GM13977 (cell line): ENCODE results near the gene GPER1.

Source experiments
- DNase-seq: peaks from one replicate; pipeline ENCODE4 v3.0.0; 2012; ENCODE audit warnings: low spot score
- CTCF ChIP-seq: IDR thresholded peaks from 2 replicates; pipeline ENCODE4 v1.5.1; 2012; ENCODE audit warnings: mild to moderate bottlenecking, control low read depth; ENCODE audit not compliant: insufficient read depth; ENCODE audit errors: extremely low read depth, missing control alignments
- in situ Hi-C: fragments of 300-500 bp; cut with MboI; formaldehyde crosslinking; loops from one replicate; pipeline ENCODE4 v1.12.0; 2022; ENCODE audit warnings: low sequenced_read_pairs, low pct_unique_long_range_greater_than_20kb, mixed read lengths, inconsistent platforms; ENCODE audit not compliant: unreplicated experiment

GPER1 gene

GRCh38 chr7:1087465-1087814, 473 bp upstream of the GPER1 start:
- no peak for DNase-seq
- in situ Hi-C loops = loop anchor here (10.0 kb wide), 1 partner anchor 47 kb away; a partner anchor contains a TSS
- no peak for TF ChIP-seq CTCF

GRCh38 chr7:1090236-1090635, 2.3 kb downstream of the GPER1 start:
- in situ Hi-C loops = no loop called here
- no peak for TF ChIP-seq CTCF
- DNase-seq = no peak

- DNase-seq = no peak
- in situ Hi-C loops = no loop called here
- TF ChIP-seq CTCF = no peak
Observed at GRCh38 chr7:1090686-1091643, 3.1 kb downstream of the GPER1 start.

GRCh38 chr7:1091644-1092027, 3.7 kb downstream of the GPER1 start:
- in situ Hi-C loops = no loop called here
- DNase-seq = no peak
- no peak for TF ChIP-seq CTCF

GRCh38 chr7:1092161-1092632, 4.3 kb downstream of the GPER1 start:
- in situ Hi-C loops = no loop called here
- DNase-seq = no peak
- no peak for TF ChIP-seq CTCF

GRCh38 chr7:1092806-1093501, 5.0 kb downstream of the GPER1 start:
- in situ Hi-C loops = no loop called here
- no peak for TF ChIP-seq CTCF
- no peak for DNase-seq
